ENCODE data around the gene SH2D2A. TPM values are rescaled to one million over a fixed set of nuclear protein-coding genes. Genes with fewer than 3 reads are reported as not detected.

Gene SH2D2A
- total and polyA plus RNA-seq, 9 donors, result 0.19 to 2.8 (median 0.77) TPM

- peaks cover 9% of the 10 kb centered on the region for H3K27me3 ChIP-seq
- intact Hi-C loops (cut with DNase I), result loop anchor here in 2 of 4 donors (5.0 to 10.0 kb wide), 2 partner anchors 165 to 518 kb away; no protein-coding TSS in a partner anchor
- peaks cover 2% of the 10 kb centered on the region for H3K4me1 ChIP-seq (ENCODE audit: insufficient read depth)
- TF ChIP-seq, protein P1, sequence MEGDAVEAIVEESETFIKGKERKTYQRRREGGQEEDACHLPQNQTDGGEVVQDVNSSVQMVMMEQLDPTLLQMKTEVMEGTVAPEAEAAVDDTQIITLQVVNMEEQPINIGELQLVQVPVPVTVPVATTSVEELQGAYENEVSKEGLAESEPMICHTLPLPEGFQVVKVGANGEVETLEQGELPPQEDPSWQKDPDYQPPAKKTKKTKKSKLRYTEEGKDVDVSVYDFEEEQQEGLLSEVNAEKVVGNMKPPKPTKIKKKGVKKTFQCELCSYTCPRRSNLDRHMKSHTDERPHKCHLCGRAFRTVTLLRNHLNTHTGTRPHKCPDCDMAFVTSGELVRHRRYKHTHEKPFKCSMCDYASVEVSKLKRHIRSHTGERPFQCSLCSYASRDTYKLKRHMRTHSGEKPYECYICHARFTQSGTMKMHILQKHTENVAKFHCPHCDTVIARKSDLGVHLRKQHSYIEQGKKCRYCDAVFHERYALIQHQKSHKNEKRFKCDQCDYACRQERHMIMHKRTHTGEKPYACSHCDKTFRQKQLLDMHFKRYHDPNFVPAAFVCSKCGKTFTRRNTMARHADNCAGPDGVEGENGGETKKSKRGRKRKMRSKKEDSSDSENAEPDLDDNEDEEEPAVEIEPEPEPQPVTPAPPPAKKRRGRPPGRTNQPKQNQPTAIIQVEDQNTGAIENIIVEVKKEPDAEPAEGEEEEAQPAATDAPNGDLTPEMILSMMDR (IDR thresholded peaks at IDR 0.05), result peak; percentile 36 to 51 (median 39)
- no peak for TF ChIP-seq POLR2A (IDR thresholded peaks at IDR 0.05)
- no peaks in the 10 kb centered on the region for H3K36me3 ChIP-seq
- peak in 3 of 5 donors; percentile 32 to 64 (median 56) for DNase-seq
- 0 to 1% (median 1%) methylated on average over 35 of the region's 35 CpGs for WGBS, 3 donors
- no peak overlapping the region for H3K27ac ChIP-seq
- no peaks in the 10 kb centered on the region for H3K9me3 ChIP-seq
- H3K4me3 ChIP-seq, result peak overlapping the region; percentile 21
Observed at GRCh38 chr1:156860113-156860627, 43.5 kb upstream of the SH2D2A start.

- DNase-seq, result no peak
- H3K4me3 ChIP-seq, result peak overlapping the region; percentile 21
Observed at GRCh38 chr1:156859523-156860112, 43.0 kb upstream of the SH2D2A start.

GRCh38 chr1:156858959-156859522, 42.4 kb upstream of the SH2D2A start, which contains the start of gene INSRR:
INSRR (minus strand) TSS chr1:156859117; CDS start chr1:156858621, 496 bp downstream.
- no peak for DNase-seq
- no peaks in the 10 kb centered on the region for H3K9me3 ChIP-seq
- H3K27me3 ChIP-seq, result peaks cover 9% of the 10 kb centered on the region
- TF ChIP-seq EP300 (IDR thresholded peaks at IDR 0.05) (no peak), POLR2A (IDR thresholded peaks at IDR 0.05) (no peak)
- TF ChIP-seq, protein P1 (IDR thresholded peaks at IDR 0.05), result no peak
- no peaks in the 10 kb centered on the region for H3K36me3 ChIP-seq
- WGBS, 3 donors, result 2 to 3% (median 2%) methylated on average over 36 to 39 of the region's 39 CpGs
- H3K4me3 ChIP-seq, result peak within 1 kb of the TSS; percentile 21
- H3K27ac ChIP-seq, result no peak within 1 kb of the TSS
- intact Hi-C loops (cut with DNase I), result loop anchor here in 1 of 4 donors (10.0 kb wide), 1 partner anchor 64 kb away; no protein-coding TSS in a partner anchor
- H3K4me1 ChIP-seq (ENCODE audit: insufficient read depth), result peaks cover 2% of the 10 kb centered on the region

More at GRCh38 chr1:156859523-156860112, 43.0 kb upstream of the SH2D2A start:
- Histone ChIP-seq H3K9me3 (no peaks in the 10 kb centered on the region), H3K27ac (no peak overlapping the region), H3K36me3 (no peaks in the 10 kb centered on the region), H3K27me3 (peaks cover 9% of the 10 kb centered on the region), H3K4me1 (ENCODE audit: insufficient read depth) (peaks cover 2% of the 10 kb centered on the region)
- TF ChIP-seq EP300 (IDR thresholded peaks at IDR 0.05) (no peak), POLR2A (IDR thresholded peaks at IDR 0.05) (no peak)
- TF ChIP-seq, protein P1 (IDR thresholded peaks at IDR 0.05), result no peak
- WGBS, 3 donors, result 1 to 2% (median 1%) methylated on average over 32 to 33 of the region's 33 CpGs
- intact Hi-C loops (cut with DNase I), result loop anchor here in 2 of 4 donors (5.0 to 10.0 kb wide), 3 partner anchors 65 to 517 kb away; no protein-coding TSS in a partner anchor

DNA sequence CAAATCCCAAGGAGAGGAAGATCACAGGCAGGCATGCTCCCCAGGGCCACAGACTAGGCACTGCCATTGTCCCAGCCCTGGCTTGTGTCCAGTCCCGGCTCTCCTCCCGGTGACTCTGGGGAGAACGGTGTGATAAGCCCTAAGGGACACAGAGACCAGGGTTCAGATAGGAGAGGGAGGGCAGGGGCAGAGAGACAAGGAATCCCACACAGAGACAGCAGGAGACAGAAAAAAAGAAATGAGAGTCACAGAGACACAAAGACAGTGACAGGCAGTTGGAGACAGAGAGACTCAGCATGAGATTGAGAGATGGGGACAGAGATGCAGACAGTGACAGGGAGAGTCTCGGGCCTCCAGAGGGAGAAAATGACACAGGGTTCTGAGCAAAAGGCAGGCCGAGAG, 41.9 kb upstream of the SH2D2A start:
- H3K9me3 ChIP-seq, result no peaks in the 10 kb centered on the region
- no peak for DNase-seq
- intact Hi-C loops (cut with DNase I), result loop anchor here in 1 of 4 donors (10.0 kb wide), 1 partner anchor 64 kb away; no protein-coding TSS in a partner anchor
- no peak for TF ChIP-seq POLR2A (IDR thresholded peaks at IDR 0.05)
- TF ChIP-seq, protein P1 (IDR thresholded peaks at IDR 0.05), result no peak
- no peak for TF ChIP-seq EP300 (IDR thresholded peaks at IDR 0.05)
- no peaks in the 10 kb centered on the region for H3K36me3 ChIP-seq
- peak overlapping the region; percentile 9 for H3K4me3 ChIP-seq
- peaks cover 2% of the 10 kb centered on the region for H3K4me1 ChIP-seq (ENCODE audit: insufficient read depth)
- 19 to 36% (median 23%) methylated on average over 5 of the region's 5 CpGs for WGBS, 3 donors
- no peak overlapping the region for H3K27ac ChIP-seq
- peaks cover 9% of the 10 kb centered on the region for H3K27me3 ChIP-seq
